HepG2 (cell line): ENCODE results near the gene CHMP4B. TPM values are rescaled to one million over a fixed set of nuclear protein-coding genes. Genes with fewer than 3 reads are reported as not detected.

Experiments used
- HMGXB3 ChIP-seq: sonication (generic); formaldehyde crosslinking; IDR thresholded peaks from 2 replicates; pipeline ENCODE4 v1.4.0; 2020; ENCODE audit warnings: missing genetic modification reagents, borderline replicate concordance
- HNRNPH1 ChIP-seq: fragments of 200-400 bp; formaldehyde crosslinking; optimal IDR thresholded peaks from 2 replicates; pipeline ENCODE3; 2017; ENCODE audit warnings: mild to moderate bottlenecking, low read depth, low read length
- IKZF1 ChIP-seq: fragments of 450-650 bp; IDR thresholded peaks from 2 replicates; pipeline ENCODE4 v1.7.1; 2016
- REPIN1 ChIP-seq: sonication (generic); formaldehyde crosslinking; IDR thresholded peaks from 2 replicates; pipeline ENCODE4 v1.8.0; 2022; ENCODE audit warnings: missing genetic modification reagents, low read depth, mild to moderate bottlenecking, borderline replicate concordance
- SNAPC5 ChIP-seq: sonication (generic); formaldehyde crosslinking; IDR thresholded peaks from 2 replicates; pipeline ENCODE4 v1.8.1; 2023; ENCODE audit warnings: mild to moderate bottlenecking, missing genetic modification reagents, borderline replicate concordance
- ZFP82 ChIP-seq: sonication (generic); formaldehyde crosslinking; IDR thresholded peaks from 2 replicates; pipeline ENCODE4 v1.5.1; 2020; ENCODE audit warnings: mild to moderate bottlenecking, missing genetic modification reagents, borderline replicate concordance
- ZFYVE20 ChIP-seq: sonication (generic); formaldehyde crosslinking; IDR thresholded peaks from 2 replicates; pipeline ENCODE4 v1.8.0; 2023; ENCODE audit warnings: low read depth, mild to moderate bottlenecking, moderate library complexity, missing genetic modification reagents, borderline replicate concordance
- ZNF124 ChIP-seq: sonication (generic); formaldehyde crosslinking; IDR thresholded peaks from 2 replicates; pipeline ENCODE4 v1.4.0; 2020; ENCODE audit warnings: missing genetic modification reagents
- ZNF160 ChIP-seq: sonication (generic); formaldehyde crosslinking; IDR thresholded peaks from 2 replicates; pipeline ENCODE4 v1.8.0; 2022; ENCODE audit warnings: mild to moderate bottlenecking, inconsistent platforms, missing genetic modification reagents
- ZNF264 ChIP-seq: sonication (generic); formaldehyde crosslinking; IDR thresholded peaks from 2 replicates; pipeline ENCODE4 v1.4.0; 2020; ENCODE audit warnings: missing genetic modification reagents
- ZNF513 ChIP-seq: sonication (generic); formaldehyde crosslinking; conservative IDR thresholded peaks from 2 replicates; pipeline ENCODE4 v1.5.0; 2020; ENCODE audit warnings: missing genetic modification reagents
- ZNF580 ChIP-seq: IDR thresholded peaks from 2 replicates; pipeline ENCODE4 v1.6.1; 2016; ENCODE audit warnings: low read depth, borderline replicate concordance
- ZNF614 ChIP-seq: IDR thresholded peaks from 2 replicates; pipeline ENCODE4 v1.6.1; 2018; ENCODE audit warnings: missing biosample characterization, missing genetic modification reagents, inconsistent platforms, borderline replicate concordance
- ZNF777 ChIP-seq: sonication (generic); formaldehyde crosslinking; IDR thresholded peaks from 2 replicates; pipeline ENCODE4 v1.4.0; 2020; ENCODE audit warnings: missing genetic modification reagents
- ZSCAN22 ChIP-seq: sonication (generic); formaldehyde crosslinking; IDR thresholded peaks from 2 replicates; pipeline ENCODE4 v1.4.0; 2020; ENCODE audit warnings: mild to moderate bottlenecking, missing genetic modification reagents
- polyA plus RNA-seq, 8 experiments: library from polyadenylated mRNA; depleted of rRNA in 3 of 8; stranded (reverse) in 7 of 8; unstranded in 1 of 8; fragments of >200 nt; fragmentation: Illumina TruSeq in 4 of 8; extraction: Trizol in 4 of 8; gene quantifications; 2 replicates each; pipeline versions ENCODE4 v1.2.1 to v1.2.3, GENCODE V29; 2011 to 2016; ENCODE audit warnings: low read depth in 4 of 8, missing spikeins in 1 of 8, mixed read lengths in 1 of 8; ENCODE audit not compliant: insufficient read depth in 1 of 8
- total RNA-seq, 5 experiments: library from RNA; depleted of rRNA; stranded (reverse); fragments of >200 nt; fragmentation: Illumina TruSeq; extraction: Trizol; gene quantifications; 2 replicates each; pipeline ENCODE4 v1.2.3, GENCODE V29; 2016; ENCODE audit warnings: low read depth in 1 of 5
- TF ChIP-seq, protein P1 (sequence below), 2 experiments: sonication (generic) in 1 of 2; formaldehyde crosslinking in 1 of 2; IDR thresholded peaks; 2 replicates each; pipeline versions ENCODE4 v1.4.0 to v1.6.1; 2018 to 2020; ENCODE audit warnings: missing genetic modification reagents in 2 of 2, borderline replicate concordance in 1 of 2, low read depth in 1 of 2, mild to moderate bottlenecking in 1 of 2, missing biosample characterization in 1 of 2
- TF ChIP-seq, protein P2 (sequence below): sonication (generic); formaldehyde crosslinking; IDR thresholded peaks from 2 replicates; pipeline ENCODE4 v1.4.0; 2020; ENCODE audit warnings: missing genetic modification reagents
- TF ChIP-seq, protein P3 (sequence below): sonication (generic); formaldehyde crosslinking; conservative IDR thresholded peaks from 2 replicates; pipeline ENCODE4 v1.4.0; 2020; ENCODE audit warnings: missing genetic modification reagents

Gene CHMP4B
- total and polyA plus RNA-seq, 2 of the 13 experiments (the other 11 are each of a cell fraction or from before 2014, with no cell fraction given): 40.1 to 45.6 TPM

- no peak for TF ChIP-seq HNRNPH1
- TF ChIP-seq, protein P1, sequence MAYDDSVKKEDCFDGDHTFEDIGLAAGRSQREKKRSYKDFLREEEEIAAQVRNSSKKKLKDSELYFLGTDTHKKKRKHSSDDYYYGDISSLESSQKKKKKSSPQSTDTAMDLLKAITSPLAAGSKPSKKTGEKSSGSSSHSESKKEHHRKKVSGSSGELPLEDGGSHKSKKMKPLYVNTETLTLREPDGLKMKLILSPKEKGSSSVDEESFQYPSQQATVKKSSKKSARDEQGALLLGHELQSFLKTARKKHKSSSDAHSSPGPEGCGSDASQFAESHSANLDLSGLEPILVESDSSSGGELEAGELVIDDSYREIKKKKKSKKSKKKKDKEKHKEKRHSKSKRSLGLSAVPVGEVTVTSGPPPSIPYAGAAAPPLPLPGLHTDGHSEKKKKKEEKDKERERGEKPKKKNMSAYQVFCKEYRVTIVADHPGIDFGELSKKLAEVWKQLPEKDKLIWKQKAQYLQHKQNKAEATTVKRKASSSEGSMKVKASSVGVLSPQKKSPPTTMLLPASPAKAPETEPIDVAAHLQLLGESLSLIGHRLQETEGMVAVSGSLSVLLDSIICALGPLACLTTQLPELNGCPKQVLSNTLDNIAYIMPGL (CRISPR knock-in tag; IDR thresholded peaks at IDR 0.05; ENCODE audit: borderline replicate concordance in 1 of 2, low read depth in 1 of 2): peak; percentile 57 to 77; a peak in 3 of 4 replicates
- TF ChIP-seq SNAPC5 (CRISPR knock-in tag): no peak
- no peak for TF ChIP-seq ZNF513 (CRISPR knock-in tag)
- no peak for TF ChIP-seq HMGXB3 (CRISPR knock-in tag)
- no peak for TF ChIP-seq ZNF160 (CRISPR knock-in tag)
- no peak for TF ChIP-seq ZNF614 (CRISPR knock-in tag)
- no peak for TF ChIP-seq ZNF124 (CRISPR knock-in tag)
- TF ChIP-seq ZFP82 (CRISPR knock-in tag): no peak
- no peak for TF ChIP-seq ZNF264 (CRISPR knock-in tag)
- no peak for TF ChIP-seq IKZF1
- TF ChIP-seq REPIN1 (CRISPR knock-in tag): peak; percentile 39; the same call in 1 of the 2 replicates
- no peak for TF ChIP-seq ZSCAN22
- no peak for TF ChIP-seq ZFYVE20 (CRISPR knock-in tag)
- TF ChIP-seq, protein P2, sequence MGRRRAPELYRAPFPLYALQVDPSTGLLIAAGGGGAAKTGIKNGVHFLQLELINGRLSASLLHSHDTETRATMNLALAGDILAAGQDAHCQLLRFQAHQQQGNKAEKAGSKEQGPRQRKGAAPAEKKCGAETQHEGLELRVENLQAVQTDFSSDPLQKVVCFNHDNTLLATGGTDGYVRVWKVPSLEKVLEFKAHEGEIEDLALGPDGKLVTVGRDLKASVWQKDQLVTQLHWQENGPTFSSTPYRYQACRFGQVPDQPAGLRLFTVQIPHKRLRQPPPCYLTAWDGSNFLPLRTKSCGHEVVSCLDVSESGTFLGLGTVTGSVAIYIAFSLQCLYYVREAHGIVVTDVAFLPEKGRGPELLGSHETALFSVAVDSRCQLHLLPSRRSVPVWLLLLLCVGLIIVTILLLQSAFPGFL (CRISPR knock-in tag): no peak
- 0 out of 2 replicates have a peak, but pooled peaks have one; percentile 6 for TF ChIP-seq ZNF580 (CRISPR knock-in tag)
- TF ChIP-seq ZNF777 (CRISPR knock-in tag): peak; percentile 90
- TF ChIP-seq, protein P3, sequence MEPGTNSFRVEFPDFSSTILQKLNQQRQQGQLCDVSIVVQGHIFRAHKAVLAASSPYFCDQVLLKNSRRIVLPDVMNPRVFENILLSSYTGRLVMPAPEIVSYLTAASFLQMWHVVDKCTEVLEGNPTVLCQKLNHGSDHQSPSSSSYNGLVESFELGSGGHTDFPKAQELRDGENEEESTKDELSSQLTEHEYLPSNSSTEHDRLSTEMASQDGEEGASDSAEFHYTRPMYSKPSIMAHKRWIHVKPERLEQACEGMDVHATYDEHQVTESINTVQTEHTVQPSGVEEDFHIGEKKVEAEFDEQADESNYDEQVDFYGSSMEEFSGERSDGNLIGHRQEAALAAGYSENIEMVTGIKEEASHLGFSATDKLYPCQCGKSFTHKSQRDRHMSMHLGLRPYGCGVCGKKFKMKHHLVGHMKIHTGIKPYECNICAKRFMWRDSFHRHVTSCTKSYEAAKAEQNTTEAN (CRISPR knock-in tag): no peak
Observed at GRCh38 chr20:33862709-33863403, 51.7 kb downstream of the CHMP4B start (continued).
